Superior temporal gyrus (tissue), 1 donor: ENCODE data around the gene NFAM1.

Experiments used
- DNase-seq: peaks from one replicate; pipeline ENCODE4 v3.0.0-alpha.2; 2016; ENCODE audit errors: extremely low spot score

The NFAM1 gene

DNA sequence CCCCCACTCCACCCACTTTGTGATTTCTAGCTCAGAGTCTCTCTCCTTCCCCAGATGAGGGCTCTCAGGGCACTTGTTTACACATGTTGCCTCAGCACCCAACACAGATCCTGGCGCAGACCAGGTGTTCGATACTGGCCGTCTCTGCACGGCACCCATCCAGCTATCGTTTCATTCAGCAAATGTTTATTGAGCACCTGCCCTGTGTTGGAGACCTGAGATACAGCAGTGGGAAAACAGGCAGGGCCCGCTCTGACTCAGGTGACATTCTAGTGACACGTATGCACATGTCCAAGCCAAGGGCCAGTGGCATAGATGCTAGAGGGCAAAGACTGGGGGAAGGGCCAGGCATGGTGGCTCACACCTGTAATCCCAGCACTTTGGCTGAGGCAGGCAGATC is 71.9 kb downstream of the NFAM1 start:
- DNase-seq = no peak

DNA sequence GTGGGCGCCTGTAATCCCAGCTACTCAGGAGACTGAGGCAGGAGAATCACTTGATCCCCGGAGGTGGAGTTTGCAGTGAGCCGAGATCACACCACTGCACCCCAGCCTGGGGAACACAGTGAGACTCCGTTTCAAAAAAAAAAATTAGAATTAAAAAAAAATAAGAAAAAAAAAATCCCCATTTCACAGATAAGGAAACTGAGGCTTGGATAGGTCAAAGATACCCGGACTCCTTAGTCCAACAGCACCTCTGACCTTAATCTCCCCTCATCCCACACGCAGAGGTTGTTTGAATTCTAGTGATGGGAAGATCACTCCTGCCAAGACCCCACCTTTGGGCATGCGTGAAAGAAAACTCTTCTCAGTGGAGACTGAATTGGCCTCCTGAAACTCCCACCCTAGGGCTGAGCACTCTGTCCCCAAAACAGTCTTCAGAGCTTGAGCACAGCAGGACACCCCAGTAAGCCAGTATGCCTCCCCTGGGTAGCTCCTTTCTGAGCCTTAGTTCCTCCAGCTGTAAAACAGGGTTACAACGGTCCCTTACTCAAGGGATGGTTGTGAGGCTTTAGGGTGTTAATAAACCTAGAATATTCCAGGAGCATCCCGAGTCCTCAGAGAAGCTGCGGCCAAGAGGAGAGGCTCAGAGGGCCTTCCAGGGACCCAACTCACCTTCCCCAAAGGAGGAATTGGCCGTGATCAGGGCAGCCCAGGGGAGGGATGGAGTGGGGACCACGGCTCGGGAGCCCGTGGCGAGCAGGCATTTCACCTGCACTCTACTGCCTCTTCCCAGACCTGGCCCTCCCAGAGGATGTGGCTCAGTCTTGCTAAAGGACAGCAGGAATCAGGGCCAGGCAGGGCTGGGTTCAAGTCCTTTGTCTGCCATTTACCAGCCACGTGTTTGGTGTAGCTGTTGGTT is 73.3 kb downstream of the NFAM1 start:
- no peak for DNase-seq

DNA sequence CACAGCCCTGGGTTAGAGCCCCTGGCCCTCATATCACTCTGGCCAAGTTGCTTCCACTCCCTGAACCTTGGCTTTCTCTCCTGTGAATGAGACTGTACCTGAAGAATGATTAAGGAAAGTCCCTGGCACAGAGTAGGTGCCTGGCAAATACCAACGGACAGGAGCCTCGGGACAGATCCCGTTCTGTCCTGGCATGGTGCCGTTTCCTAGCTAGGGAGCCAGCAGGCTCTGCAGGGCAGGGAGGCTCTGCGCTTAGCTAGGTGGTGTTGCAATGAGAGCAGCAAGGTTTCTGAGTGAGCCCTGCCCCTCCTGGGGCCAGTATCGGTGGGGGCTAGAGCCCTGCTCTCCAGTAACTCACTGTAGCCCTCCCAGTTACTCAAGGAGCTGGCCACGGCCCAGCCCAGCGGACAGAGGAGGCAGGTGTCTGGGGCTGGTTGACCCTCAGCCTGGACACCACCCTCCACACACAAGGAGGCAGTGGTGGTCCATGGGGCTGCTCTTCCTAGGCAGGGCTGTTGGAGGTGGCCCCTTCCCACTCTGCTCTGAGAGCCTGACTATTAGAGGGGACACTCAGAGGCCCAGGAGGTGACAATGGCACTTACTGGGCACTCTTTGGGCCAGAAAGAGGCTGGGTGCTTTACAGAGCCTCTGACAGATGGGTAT is 74.4 kb downstream of the NFAM1 start:
- no peak for DNase-seq

DNA sequence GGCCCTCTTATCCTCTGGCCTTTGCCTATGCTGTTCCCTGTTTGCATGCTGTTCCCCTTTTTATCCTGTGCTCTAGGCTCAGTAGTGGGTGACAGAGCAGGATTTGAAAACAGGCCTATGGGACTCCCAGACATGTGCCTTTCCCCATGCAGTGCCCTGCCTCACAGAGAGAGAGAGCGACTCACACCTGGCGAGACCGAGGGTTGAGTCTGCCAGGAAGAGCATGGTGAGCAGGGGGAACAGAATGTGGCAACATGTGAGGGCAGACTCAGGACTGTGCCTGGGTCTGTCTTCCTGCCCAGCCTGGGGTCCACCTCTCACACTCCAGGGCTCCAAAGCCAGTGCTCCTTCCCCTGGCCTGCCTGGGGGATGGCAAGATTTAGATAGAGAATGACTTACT is 75.0 kb downstream of the NFAM1 start:
- DNase-seq = no peak

DNA sequence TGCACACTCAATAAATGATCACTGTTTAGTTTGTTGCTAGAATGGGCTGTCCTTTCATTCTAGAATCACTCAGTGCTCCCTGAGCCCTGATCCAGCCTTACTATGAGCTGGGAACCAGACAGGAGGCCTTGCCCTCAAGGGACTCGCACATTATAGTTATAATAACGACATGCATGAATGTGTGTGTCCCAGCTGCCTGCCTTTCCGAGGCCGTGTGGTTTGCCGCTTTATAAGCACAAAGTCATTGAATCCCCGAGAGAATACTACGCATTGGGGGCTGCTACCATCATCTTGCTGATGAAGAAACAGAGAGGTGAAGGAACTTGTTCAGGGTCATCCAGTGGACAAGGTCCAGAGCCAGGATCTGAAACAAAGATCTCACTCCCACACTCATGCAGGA is 75.7 kb downstream of the NFAM1 start:
- no peak for DNase-seq

DNA sequence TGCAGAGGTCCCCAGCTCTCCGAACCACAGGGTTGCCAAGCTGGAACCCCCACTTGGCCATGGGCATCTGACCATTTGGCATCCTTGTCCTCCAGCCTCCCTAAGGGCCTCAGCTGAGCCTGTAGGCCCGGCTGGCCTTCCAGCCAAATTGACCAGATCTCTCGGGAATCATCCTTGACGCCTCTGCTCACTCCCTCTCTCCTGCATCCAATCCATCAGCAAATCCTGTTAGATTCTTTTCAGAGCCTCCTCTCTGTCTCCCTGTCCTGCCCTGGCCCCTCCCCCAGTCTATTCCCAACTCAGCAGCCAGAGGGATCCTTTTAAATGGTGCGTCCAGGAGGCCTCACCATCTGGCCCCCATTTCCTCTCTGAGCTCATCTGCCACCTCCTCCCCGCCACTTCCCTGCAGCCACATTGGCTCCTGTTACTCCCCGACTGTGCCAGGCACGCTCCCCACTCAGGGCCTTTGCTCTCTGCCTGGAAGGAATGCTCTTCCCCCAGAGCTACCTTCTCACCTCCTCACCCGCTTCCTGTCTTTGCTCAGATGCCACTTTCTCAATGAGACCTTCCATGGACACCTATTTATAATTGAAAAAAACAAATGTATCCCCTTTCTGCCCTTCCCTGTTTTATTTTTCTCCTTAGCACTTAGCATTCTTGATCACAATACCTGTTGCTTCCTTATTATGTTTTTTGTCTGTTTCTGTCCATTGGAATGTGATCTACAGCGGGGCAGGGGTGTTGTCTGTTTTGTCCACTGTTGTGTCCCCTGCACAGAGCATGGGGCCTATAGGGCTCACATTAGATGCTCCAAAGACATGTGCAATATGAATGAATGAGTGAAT is 78.1 kb downstream of the NFAM1 start:
- DNase-seq = no peak

DNA sequence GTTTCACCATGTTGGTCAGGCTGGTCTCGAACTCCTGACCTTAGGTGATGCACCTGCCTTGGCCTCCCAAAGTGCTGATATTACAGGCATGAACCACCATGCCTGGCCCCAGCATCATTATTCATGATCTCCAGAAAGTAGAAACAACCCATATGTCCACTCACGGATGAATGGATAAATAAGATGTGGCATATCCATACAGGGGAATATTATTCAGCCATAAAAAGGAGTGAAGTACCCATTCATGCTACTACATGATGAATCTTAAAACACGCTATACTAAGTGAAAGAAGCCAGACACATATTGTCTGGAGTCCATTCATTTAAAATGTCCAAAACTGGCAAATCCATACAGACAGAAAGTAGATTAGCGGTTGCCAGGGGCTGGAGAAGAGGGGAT is 81.8 kb downstream of the NFAM1 start:
- no peak for DNase-seq

DNA sequence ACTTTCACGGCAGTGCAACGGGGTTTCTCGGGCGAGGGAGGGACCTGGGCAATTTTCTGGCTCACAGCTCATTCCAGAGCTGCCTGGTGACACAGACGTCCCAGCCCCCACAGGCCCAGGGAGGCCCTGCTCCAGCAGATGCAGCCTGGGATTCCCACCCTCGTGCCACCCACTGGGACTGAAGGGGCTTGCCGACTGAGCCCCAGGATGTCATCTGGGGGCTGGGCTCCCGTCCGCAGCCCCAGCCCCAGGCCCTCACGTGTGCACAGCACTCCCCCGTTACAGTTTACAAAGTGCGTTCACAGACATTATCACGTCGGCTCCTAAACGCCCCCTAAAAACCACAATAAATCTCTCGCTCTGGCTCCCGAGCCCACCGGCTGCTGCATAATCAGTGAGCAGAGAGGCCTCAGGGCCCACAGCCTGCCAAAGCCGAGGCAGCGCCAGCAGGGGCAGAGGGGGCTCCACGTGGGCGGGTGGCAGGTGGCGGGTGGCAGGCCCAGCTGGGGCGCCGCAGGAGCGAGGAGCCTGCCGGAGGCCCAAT is 84.8 kb downstream of the NFAM1 start:
- DNase-seq = no peak

DNA sequence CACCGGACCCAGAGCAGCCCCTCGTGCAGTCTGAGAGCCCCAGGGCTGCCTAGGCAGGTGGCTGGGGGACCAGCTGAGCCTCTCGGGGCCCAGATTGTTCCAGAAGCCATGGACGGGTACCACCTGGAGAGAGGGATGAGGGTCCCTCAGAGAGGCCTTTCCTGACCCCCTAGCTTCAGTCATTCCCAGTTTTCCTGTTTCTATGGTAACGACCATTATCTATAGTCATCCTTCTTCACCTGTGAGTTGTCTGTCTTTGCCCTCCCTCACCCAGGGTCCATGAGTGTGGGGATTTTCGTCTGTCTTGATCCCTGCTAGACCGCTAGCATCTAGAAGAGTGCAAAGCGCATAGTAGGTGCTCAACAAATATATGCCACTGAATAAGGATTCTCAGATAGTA is 85.5 kb downstream of the NFAM1 start:
- DNase-seq = no peak

DNA sequence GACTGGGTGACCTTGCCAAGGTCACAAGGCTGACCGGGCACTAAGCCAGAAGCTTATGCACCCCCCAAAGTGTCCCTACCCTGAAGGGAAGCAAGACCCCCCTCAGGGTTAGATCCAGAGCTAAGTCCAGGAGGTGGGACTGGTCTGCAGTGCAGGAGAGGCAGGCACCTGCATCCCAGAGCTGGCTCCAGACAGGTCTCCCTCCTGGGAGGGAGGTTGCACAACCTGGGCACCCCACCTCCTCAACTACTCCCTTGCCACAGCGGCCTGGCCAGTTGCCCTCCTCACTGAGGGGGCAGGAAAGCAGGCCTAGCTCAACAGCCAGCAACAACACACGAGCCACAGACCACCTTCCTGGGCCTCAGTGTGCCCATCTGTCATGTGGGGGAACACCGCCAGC is 86.7 kb downstream of the NFAM1 start:
- DNase-seq = no peak

DNA sequence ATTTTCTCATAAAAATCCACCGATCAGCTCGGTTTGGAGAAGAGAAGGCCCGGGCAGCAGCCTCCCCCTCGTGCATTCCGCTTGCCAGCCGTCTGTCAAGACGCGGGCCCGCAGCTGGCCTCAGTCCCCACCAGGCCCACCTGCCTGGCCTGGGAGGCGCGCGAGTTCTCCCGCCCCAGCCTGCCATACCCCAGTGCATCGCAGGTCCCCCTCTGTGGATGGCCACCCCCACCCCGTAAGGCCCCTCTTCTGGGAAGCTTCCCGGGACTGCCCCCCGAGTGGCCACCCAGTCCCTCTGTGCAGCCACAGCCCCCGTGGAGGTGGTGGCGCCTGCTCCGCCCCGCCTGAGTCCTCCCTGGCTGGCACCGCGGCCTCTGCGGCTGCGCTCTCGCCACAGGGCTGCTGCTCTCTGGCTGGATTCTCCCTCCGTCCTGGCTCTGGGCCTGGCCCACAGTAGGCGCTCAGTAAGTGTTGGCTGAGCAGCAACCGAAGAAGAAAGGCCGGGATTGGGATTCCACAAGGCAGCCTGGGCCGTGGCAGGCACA is 87.8 kb downstream of the NFAM1 start:
- DNase-seq = peak; percentile 90

DNA sequence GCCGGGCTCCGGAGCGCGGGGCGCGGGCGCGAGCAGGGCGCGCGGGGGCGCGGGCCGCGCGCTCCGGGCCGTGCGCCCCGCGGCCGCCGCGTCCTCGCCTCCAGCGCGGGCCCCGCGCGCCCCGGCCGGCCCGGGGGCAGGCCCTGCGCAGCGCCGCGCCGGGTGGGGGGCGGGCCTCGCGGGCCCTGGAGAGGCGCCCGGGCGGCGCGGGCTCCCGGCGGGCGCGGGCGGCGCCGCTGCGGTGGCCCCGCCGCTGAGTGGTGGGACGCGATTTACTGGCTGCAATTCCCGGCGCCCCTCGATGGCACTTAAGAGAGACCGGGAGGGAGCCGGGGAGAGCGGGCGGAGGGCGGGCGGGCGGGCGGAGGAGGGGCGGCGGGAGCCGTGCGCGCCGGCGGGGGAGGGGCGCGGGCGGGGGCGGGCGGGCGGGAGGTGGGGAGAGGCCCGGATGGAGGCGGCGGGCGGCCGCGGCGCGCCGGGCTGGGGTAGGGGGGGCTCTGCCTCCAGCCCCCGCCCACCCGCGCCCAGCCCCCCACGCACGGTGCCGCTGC is 88.6 kb downstream of the NFAM1 start:
- no peak for DNase-seq

DNA sequence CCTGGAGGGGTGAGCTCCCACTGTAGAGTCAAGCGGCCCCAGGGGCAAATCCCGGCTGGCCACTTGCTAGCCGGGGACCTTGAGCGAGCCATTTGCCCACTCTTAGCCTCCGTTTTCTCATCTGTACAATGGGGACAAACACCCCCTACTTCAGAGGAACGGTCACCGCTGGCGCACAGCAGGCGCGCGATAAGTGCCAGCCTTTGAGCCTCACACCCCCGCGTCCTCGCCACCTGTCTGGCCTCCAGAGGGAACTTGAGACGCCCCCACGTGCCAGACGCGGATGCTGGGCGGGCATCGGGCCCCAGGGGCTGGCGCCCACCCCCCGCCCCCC is 89.1 kb downstream of the NFAM1 start:
- DNase-seq = no peak

DNA sequence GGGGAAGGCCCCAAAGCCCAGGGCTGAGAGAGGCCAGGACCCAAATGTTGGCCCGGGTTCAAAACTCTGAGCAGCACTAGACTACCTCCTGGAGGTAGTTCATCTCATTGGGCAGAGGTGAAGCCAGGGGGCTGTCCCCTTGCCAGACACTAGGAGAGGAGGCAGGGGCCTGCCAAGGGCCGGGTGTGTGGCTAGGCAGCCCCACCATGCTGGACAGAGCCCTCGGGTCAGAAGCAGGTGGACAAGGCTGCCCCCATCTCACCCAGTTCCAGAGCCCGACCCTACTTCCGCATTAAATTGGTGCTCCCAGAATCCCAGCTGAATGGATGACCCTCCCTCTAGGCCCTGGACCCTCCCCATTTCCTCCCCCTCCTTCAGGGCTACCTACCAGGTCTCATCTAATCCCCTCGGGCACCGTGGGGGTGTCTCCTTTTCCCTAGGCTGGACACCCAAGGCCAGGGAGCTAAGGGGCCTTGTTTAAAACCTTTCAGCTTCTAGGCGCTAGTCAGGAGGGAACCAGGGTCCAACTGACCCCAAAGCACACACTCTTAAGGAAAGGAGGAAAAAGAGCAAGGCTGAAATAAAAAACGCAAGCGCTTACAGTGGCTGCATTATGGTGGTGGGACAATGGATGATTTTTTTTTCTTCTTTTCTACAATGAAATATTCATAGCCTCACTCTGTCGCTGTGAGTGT is 89.6 kb downstream of the NFAM1 start:
- DNase-seq = no peak

DNA sequence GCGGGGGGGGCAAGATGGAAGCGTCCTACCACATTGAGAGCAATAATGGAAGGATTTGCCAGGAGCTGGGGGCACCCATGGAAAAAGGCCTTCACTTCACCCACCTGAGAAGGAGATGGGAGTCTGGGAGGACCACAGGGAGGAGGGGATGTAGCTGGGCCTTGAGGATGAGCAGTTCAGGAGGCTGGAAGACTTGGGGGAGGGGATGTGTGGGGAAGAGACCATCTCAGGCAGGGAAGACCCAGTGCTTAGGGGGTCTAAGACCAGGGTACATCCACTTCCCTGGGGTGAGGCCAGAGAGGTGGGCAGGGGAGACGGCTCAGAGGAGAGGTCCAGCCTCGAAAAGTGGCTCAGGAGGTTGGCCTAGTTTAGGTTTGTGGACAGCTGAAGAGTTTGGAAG is 90.4 kb downstream of the NFAM1 start:
- DNase-seq = no peak

DNA sequence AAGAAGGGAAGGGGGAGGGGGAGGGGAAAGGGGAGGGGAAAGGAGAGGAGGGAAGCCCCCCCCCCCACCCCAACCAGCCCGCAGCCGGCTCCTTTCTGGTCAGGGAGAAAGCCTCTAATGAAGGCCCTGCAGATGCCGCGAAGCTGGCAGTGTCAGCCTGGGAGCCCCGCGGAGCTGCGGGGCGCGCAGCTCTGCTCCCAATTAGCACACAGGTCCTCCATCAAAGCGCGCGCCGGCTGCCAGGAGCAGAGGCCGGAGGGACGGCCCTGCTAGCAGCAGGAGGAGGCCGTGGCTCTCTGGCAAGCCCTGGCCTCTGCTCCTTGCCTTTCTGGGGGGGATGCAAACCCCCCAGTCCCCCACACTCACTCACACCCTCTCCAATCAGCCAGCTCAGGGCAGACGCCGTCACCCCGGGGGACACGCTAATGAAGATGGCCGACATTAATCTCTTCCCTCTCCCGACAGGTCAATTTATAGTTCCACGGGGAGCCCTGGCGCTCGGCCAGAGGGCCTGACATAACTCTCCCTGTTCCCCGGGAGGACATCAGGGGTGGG is 91.3 kb downstream of the NFAM1 start:
- no peak for DNase-seq

DNA sequence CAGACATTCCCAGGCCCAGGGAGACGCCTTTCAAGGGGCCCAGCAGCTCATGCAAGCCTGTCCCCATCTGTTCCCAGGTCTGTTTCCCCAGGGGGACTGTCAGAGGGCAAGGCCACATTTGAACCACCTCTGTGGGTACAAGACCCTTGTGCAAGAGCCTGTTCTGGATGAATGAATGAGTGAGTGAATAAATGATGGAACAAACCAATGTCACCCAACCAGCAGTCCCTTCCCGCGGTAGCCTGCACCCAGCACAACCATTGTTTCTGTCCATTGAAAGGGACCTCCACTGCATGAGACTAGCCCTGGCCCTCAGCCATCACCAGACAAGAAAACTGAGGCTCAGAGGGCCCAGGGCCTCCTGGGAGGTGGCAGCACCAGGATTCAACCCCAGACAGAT is 92.1 kb downstream of the NFAM1 start:
- DNase-seq = no peak

DNA sequence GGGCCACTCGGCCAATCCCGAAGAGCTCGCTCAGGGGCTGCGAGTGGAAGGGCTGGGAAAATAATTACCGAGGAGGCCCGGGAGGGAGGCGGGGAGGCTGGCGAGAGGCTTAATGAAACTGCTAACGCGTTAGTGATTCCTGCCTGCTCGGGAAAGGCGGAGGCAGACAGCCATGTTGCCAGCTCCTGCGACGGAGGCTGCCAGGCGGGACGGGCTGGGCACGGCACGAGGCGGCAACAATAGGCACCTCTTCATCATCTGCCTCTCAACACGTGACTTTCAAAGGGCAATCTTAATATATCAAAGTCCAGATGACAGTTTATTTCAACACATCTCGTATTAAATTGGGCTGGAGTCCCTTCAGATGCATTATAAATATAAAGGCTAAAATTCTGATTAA is 93.7 kb downstream of the NFAM1 start:
- peak; percentile 62 for DNase-seq

DNA sequence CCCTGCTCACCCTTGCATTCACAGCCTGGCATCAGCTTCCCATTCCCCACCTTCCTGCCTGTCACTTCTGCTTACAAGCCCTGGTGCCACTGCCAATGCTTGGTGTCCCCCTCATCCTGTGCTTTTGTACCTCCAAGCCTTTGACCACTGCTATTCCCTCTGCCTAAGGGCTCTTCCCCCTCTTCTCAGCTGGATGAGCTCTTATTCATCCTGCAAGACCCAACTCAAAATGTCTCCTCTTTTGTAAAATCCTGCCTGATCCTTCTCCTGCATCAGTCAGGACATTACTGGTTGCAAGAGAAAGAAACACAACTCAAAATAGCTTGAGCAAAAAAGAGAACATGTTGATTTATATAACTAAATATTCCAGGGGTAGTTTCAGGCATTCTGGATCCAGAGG is 94.8 kb downstream of the NFAM1 start:
- no peak for DNase-seq

DNA sequence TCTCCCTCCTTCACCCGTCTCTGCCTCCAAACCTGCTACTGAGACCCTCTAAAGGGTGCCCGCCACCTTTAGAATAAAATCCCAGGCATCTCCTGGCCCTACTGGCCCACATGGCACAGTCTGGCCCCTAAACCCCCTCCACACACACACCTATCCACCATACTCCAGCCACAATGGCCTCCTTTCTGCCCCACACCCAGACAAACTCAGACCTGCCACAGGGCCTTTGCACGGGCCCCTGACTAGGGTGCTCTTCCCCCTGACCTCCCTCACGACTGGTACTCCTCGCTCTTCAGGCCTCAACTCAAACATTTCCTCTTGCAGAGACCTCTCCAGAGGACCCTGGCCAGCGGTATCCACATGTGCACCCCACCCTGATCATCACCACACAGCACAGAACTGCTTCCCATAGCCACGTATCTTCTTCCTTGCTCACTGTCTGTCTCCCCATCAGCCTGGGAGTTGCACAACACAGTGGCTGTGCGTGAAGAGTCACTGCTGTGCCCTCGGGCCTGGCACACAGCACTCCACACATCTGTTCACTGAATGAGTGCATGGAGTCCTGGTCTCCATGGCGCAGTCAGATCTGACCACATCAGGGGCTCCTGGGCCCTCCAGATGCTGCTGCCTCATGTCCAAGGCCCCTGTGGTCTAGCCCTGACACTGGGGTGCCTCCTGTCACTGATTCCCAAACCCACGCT is 95.5 kb downstream of the NFAM1 start:
- DNase-seq = no peak
